Kidney tubule cell (primary cell): ENCODE data around the gene CHCHD3.

Experiments used
- DNase-seq: peaks from one replicate; pipeline ENCODE4 v3.0.0-alpha.2; 2018; ENCODE audit warnings: low spot score

Gene CHCHD3

DNA sequence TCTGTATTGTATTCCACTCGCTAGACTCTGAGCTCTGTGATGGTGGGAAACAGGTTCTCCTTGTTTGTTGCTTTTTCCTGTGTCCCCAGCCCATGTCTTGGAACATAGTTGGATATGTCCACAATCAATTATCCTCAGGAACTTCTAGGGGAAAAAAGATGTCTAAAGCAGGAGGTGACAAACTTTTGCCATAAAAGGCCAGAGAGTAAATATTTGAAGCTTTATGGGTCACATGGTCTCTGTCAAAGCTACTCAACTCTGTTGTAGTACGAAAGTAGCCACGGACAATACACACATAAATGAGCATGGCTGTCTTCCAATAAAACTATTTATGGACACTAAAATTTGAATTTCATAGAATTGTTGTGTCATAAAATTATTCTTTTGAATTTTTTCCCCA is 220.5 kb downstream of the CHCHD3 start:
- DNase-seq = no peak

DNA sequence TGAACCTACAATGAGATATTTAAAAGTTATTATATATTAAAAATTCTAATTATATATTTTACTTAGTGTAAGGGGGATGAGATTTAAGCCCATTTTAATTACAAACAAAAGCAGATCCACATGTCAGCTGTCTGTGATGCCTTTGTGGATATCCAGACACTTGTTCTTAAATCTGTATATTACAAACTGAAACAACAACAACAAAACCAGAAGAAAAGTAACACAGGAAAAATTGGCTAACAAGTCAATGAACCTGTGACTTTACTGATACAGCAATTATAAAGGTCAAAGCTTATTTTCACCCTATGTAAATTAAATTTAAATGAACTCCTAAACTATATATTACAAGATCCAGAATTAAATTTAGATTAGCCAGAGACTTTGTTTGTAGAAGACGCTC is 222.7 kb downstream of the CHCHD3 start:
- no peak for DNase-seq

GRCh38 chr7:132858760-132859159 is 223.1 kb downstream of the CHCHD3 start:
- no peak for DNase-seq

DNA sequence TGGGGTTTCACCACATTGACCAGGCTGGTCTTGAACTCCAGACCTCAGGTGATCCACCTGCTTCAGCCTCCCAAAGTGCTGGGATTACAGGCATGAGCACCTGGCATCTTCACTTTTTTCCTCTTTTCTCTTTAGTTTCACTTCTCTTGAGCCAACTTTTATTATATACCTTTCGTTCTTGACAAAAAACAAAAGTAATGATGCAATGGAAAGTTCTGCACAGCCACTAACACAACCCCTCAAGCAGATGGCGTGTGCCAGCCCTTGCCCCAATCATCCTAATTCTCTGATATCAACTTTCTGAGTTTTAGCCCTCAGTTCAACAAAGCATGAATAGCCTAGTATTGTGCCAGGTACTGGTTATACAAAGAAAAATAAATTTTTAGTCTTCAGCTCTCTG is 223.6 kb downstream of the CHCHD3 start:
- no peak for DNase-seq

DNA sequence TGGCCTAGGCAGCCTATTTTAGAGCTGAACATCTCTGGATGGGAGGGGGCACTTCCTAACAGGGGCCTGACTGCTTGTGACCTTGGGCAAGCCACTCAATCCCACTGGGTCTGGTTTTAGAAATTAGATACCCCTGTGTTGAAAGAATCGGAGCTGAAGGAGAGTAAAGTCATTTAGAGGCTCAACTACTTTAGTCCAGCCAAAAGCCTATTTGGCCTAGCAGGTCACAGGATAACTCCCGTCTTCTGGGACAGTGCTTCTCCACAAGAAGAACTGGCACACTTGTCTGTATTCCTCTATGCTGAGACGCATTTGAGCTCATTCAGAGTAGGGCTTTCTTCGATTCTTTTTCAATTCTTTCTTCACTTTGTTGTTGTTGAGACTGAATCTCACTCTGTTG is 224.2 kb downstream of the CHCHD3 start:
- no peak for DNase-seq

DNA sequence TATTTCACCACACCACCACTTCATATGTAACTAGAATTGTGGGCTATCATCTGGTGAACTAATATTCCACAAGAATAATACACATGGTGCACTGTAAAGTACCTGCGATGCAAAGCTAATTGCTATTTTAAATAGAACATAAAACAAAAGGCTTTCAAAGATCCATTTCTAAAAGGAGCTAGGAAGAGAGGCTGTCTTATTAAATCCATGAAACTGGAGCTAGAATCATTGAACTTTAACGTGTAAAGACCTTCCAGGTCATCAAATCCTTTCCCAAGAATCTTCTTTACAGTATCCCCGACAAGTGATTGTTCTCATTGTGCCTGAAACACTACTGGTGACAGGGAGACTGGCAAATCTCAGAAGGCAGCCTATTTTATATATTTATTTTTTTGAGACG is 224.9 kb downstream of the CHCHD3 start:
- no peak for DNase-seq

- no peak for DNase-seq
These were observed 225.5 kb downstream of the CHCHD3 start for GRCh38 chr7:132856416-132856815.

- no peak for DNase-seq
These were observed 226.0 kb downstream of the CHCHD3 start for GRCh38 chr7:132855901-132856300.

DNA sequence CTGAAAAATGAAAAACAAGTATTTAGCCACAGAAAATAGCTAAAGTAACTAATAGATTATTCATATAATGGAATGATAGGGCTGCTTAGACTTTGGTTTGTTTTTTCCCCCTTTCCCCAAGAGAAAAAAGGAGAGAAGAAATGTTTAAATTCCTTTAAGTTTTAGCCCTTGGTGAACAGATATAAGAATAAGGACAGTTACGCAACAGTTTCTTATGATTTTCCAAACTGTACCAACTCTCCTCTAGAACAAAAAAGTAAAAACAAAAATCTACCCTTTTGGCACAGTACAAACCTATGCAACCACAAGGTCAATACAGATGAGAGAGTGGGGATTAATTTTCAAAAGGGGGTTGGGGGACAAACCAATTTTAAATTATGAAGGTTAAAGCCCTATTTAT is 227.7 kb downstream of the CHCHD3 start:
- DNase-seq = no peak

GRCh38 chr7:132847376-132847775 is 234.5 kb downstream of the CHCHD3 start:
- DNase-seq = no peak

DNA sequence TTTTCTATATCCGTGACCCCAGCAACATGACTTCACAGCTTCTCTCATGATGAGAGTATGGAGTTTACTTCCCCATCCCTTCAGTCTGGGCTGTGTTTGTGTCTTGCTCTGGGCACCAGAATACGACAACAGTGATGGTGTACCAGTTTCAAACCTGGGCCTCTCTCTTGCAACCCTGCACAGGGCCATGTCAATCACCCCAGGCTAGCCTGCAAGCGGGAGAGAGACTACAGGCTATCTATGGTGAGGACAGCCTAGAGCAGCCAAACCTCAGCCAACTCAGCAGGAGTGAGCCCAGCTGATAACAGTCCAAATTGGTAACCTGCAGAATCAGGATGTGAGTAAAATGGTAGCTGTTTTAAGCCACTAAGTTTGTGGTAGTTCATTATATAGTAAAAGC is 235.8 kb downstream of the CHCHD3 start:
- no peak for DNase-seq

DNA sequence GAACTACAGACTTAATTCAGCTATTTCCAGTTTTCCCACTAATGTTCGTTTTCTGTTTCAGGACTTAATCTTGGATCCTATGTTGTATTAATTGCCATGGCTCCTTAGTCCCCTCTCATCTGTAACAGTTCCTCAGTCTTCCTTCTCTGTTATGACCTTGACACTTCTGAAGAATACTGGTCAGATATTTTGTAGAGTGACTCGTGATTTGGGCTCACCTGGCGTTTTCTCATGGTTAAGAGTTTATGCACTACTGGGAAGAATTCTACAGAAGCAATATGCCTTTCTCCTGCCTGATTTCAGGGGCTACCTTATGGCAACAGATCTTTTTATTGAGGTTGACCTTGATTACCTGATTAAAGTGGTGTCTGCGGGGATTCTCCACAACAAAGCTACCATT is 239.4 kb downstream of the CHCHD3 start:
- DNase-seq = no peak

- DNase-seq = no peak
These were observed 241.7 kb downstream of the CHCHD3 start for GRCh38 chr7:132840199-132840598.

GRCh38 chr7:132838313-132838712 is 243.6 kb downstream of the CHCHD3 start:
- no peak for DNase-seq

DNA sequence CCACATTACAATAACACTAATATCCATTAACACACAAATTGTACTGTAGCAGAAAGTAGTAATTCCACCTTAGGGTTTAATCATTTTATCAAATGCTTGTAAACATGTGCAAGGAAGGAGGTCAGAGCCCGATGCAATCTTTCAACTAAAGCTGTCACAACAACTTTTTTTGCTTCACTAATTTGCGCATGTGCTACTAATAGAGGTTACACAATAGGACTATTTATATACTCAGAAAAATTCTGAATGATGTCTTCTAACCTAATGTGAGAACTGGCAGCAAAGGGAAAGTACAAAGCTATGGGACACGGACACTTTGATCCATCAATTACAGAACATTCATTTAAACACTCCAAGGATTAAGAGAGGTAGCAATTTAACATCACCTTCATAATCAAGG is 244.4 kb downstream of the CHCHD3 start:
- DNase-seq = no peak

DNA sequence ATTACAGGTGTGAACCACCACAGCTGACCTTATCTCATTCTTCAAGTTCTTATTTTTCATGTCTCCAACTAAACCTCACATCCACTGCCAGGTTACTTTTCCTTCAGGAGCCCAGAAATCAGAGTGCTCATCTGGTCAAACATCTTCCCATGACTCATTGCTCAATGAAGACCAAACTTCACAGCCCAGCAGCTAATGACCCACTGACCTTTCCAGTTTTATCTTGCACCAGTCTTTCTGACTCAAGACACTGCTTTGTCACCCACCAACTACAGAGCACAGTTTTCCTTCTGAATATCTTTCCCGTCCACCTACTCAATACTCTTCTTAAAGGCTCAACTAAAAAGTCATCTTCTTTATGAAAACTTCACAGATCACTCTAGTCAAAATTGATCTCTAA is 245.1 kb downstream of the CHCHD3 start:
- peak; percentile 80 for DNase-seq

DNA sequence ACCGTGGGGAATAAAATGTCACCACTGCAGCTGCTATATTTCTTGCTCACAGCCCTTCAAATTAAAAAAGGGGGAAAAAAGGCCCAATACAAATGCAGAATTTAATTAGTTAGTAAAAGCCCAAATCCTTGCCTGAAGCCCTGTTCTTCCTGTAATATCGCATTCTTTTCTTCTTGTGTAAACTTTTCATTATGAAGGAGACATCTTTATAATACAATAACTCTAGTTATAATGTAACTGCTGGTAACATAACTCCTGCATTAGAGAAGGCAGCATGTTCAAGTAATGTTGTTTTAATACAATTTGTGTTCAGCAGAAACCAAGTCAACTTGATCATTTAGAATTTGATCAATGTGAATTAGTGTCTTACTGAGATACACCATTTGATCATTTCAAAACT is 250.9 kb downstream of the CHCHD3 start:
- DNase-seq = no peak

DNA sequence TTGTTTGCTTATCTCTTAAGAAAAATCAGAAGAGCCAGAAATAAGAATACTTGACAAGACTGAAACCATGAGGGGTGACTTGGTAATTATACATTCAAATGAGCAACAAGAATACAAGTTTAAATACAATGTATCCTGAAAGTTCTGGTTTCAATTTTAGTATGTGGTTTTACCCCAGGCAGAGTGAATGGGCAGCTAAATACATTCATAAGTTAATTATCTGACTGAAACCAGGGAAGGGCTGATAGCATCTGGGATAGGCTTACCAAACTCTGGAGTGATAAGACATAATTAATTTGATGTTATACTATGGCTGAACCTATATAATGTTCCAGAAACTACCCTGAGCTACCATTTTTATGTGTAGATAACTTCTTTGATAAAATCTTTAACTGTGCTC is 253.4 kb downstream of the CHCHD3 start:
- DNase-seq = no peak

DNA sequence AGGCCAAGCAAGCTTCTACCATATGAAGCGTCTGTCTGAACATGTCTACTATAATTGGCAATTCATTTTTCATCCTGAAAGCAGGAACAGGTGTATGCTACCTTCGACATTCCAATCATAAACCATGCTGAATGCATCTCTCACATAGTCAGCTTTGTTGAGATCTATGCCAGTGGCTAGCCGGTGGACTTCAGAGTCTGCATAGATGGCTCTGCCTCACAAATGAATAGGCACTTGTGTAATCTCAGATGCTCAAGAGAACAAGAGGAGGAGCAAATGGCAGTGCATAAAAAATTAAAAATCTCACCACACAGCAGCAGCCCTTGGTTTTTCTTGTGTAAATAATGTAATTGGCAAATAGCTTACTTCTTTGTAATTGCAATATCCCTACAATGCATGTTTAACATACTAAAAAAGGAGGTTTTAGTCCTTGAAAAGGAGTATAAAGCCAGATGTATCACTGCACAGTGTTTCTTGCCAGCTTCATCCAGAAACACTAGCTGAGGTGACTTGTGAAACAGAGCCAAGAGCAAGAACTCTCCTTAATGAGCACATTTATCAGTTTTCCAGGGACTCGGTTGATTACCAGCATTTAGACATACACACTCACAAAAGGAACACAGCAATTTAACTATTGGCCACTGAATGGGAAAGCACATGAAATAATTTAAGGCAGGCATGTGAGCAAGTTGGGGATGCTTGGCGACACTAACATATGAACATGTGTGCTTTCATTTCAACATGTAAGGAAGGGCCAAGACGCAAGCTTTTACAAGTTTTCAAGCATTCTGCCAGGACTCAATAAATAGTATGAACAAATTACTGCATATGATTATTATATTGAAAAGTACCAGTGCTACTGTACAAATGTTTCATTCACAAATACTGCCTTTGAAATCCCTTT is 255.7 kb downstream of the CHCHD3 start:
- no peak for DNase-seq

DNA sequence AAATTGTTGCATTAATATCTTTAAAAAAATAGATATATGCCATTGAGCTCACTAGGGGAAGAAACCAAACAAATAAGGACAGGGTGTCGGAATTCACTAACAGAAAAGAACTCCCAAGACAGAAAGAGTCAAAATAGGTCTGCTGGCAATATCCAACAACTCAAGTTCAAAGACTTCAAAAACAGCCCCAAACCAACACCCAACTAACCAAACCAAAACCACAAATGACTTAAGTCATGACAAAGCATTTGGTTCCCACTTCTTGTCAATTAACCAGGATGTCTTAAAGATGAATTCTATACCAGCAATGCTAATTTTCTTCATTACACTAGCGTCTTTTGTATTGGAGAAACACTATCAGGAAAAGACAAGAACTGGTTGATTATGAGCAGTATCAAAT is 256.7 kb downstream of the CHCHD3 start:
- no peak for DNase-seq

DNA sequence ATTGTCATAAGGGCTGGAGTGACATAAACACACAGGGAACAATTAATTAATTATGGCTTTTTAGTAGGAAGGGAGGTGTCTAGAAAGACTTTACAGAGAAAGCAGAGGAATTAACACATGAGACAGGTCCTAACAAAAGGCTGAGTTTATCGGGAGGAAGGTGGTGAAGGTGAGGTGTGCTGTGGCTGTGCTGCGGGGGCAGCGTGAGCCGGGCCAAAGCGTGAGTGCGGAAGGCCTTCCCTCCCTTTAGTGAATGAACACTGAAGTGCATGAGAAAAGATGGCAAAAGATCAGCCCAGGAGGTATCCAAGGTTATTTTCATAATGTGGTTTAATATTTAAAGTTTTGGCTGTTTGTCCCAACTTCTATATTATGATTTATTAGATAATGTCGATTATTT is 262.2 kb downstream of the CHCHD3 start:
- no peak for DNase-seq

GRCh38 chr7:132817949-132818348 is 263.9 kb downstream of the CHCHD3 start:
- no peak for DNase-seq

DNA sequence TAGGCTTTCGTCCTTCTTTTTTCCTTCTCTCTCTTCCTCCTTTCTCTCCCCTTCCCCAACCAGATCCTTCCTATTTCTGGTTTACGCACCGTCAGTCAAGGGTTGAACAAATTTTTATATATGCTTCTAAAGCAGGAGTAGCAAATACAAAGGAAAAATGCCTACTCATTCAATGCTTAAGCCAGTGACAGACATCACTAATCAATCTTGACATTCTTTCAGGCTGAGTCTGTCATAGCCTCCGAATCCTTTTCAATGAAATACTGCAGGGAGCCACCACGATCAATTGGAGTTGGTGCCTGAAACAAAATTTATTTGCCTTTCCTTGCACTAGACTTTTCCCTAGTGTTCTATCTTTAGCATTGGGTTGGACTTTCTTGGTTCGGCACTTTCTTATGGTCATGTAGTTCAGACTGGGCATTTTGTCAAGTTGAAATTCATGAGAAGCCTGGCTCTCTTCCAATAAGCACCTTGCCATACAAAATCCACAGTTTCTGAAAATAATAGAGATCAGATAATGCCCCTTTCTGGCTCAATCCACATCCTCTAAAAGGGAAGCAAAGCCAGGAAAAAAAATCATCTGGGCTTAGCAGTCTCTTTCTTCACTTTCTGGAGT is 266.1 kb downstream of the CHCHD3 start:
- DNase-seq = peak; percentile 75

- no peak for DNase-seq
These were observed 266.8 kb downstream of the CHCHD3 start for GRCh38 chr7:132815130-132815529.
